GM12874 (cell line): ENCODE results near the gene TRIM34.

Experiments
- TF ChIP-seq, protein P1 (sequence below): IDR thresholded peaks from 2 replicates; pipeline ENCODE4 v1.5.1; 2011; ENCODE audit warnings: low read depth, mild to moderate bottlenecking, control low read depth, low read length, moderate library complexity; ENCODE audit not compliant: insufficient read depth

TRIM34 gene

DNA sequence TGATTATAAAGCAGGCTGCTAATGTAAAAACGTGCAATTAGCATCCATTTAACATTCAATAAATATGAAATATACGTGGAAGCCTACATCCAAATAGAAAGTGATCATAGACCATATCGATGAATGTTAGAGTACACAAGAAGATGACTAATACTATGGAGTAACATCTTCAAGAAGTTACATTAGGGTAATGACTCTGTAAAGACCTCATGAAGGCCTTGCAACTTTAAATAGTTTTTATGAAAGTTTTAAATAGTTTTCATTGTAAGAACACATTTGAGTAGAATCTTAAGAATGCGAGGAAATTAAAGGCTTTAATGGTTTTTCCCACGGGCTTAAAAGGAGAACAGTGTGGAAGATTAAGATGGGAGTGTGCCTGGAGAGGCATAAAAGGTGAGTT is 1.4 kb downstream of the TRIM34 start:
- TF ChIP-seq, protein P1, sequence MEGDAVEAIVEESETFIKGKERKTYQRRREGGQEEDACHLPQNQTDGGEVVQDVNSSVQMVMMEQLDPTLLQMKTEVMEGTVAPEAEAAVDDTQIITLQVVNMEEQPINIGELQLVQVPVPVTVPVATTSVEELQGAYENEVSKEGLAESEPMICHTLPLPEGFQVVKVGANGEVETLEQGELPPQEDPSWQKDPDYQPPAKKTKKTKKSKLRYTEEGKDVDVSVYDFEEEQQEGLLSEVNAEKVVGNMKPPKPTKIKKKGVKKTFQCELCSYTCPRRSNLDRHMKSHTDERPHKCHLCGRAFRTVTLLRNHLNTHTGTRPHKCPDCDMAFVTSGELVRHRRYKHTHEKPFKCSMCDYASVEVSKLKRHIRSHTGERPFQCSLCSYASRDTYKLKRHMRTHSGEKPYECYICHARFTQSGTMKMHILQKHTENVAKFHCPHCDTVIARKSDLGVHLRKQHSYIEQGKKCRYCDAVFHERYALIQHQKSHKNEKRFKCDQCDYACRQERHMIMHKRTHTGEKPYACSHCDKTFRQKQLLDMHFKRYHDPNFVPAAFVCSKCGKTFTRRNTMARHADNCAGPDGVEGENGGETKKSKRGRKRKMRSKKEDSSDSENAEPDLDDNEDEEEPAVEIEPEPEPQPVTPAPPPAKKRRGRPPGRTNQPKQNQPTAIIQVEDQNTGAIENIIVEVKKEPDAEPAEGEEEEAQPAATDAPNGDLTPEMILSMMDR, result no peak

DNA sequence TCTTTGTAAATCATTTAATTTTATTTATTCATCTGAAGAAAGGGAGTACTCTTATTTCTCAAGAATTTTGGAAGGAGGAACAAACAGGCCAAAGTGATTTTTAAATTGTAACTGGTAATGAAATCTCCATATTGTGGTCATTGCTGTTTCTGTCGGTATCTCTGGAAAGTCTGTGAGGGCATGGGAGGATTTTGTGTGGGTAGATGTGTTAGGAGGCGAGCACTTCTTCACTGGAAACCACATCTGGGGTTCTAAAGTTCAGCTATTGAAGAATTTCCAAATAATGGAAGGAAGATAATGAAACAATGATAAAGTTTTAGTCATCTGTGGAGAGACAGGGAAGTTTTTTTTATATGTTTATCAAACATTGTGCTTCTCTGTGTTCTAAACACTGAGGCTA is 6.6 kb downstream of the TRIM34 start:
- TF ChIP-seq, protein P1, result no peak

DNA sequence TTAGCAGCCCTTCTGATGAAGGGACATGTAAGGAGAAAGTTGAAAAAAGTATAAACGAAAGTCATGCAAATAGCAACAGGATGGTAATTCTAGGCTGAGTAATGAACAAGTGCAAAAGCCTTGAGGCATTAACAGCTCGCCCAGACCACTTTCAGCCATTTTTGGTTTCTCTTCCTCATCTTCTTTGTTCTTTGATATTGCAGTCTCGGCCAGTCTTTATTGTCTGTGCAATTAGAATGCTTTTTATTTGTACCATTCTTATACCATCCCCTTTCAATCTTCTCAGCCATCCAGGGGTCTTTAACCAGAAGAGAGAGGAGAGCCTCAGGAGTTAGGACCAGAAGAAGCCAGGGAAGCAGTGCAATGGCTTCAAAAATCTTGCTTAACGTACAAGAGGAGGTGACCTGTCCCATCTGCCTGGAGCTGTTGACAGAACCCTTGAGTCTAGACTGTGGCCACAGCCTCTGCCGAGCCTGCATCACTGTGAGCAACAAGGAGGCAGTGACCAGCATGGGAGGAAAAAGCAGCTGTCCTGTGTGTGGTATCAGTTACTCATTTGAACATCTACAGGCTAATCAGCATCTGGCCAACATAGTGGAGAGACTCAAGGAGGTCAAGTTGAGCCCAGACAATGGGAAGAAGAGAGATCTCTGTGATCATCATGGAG is 7.3 kb downstream of the TRIM34 start:
- TF ChIP-seq, protein P1, result no peak

DNA sequence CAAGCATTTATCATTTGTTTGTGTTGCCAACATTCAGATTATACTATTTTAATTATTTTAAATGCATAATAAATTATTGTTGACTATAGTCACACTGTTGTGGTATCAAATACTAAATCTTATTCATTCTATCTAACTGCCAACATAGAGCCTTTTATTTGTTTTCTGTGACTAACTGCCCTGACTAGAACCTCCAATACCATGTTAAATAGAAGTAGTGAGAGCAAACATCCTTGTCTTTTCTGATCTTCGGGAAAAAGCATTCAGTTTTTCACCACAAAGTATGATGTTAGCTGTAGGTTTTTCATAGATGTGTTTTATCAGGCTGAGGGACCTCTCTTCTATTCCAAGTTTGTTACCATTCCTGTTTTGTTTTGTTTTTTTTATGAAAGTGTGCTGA is 15.2 kb downstream of the TRIM34 start:
- TF ChIP-seq, protein P1, result no peak

DNA sequence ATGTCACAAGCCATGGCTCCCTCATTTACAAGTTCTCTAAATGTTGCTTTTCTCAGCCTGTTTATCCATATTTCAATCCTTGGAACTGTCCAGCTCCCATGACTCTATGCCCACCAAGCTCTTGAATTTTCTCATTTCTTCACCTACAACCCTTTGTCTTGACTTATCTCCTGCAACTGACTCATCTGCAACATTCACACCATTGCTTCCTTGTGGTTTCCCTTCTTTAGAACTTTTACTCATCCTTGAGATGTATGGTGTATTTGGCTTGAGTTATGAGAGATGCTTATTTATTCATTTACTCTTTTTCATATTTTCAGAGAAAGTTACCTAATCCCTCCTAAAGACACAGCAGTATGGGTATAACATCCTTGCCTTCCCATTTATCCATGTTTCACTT is 18.8 kb downstream of the TRIM34 start:
- TF ChIP-seq, protein P1, result no peak

DNA sequence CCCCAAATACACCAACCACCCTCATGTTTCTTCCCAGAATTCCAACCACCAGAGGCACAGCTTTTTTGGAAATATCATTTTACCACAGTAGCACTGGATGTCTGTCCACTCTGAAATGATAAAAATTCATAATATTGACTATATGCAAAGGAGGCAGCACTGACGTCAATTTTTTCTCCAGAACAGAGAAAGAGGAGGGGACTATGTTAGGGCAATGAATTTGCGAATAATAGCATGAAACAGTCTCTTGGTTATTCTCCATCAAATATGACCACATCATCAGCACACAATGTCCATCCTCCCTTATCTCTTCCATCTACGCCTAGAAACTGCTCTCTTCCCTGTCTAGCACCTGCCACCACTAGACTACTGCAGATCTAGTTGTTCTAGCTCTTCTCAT is 21.3 kb downstream of the TRIM34 start:
- TF ChIP-seq, protein P1, result no peak

DNA sequence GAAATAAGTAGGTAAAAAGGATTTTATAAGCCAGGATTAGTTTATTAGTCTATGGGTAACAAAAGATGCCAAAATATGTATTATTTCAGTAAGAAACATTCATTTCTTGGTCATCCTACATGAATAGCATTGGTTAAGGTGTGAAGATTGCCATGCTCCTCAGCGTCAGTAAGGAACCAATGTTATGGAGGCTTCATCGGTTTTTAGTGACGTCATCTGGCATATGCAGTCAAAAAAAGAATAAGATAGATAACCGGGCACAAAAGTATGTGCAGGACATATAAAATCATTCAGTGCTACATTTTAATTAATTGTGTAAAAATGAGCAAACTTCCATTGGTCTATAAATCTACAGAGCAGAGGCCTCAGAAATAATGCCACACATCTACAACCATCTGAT is 30.7 kb downstream of the TRIM34 start:
- TF ChIP-seq, protein P1, result no peak
